ENCODE measurements around the gene SLC25A45. TPM values are rescaled to one million over a fixed set of nuclear protein-coding genes. Genes with fewer than 3 reads are reported as not detected.

Gene SLC25A45
- polyA plus RNA-seq, 1 of the 3 experiments (the other 2 are of a cell fraction), result 3.6 TPM

- peak; percentile 95 for DNase-seq
- Histone ChIP-seq H3K9me3 (no peaks in the 10 kb centered on the region), H3K9ac (peak overlapping the region; percentile 98), H2AFZ (ENCODE audit: low read depth) (no peak overlapping the region), H3K79me2 (ENCODE audit: insufficient read depth) (peaks cover 56% of the 10 kb centered on the region), H3F3A (replicated peaks; ENCODE audit: insufficient read depth) (peaks cover 36% of the 10 kb centered on the region), H3K4me1 (ENCODE audit: control insufficient read depth in 1 of 2, insufficient read depth in 2 of 2, low read depth in 1 of 2, low read length in 1 of 2) (peaks cover 50 to 56% of the 10 kb centered on the region in 2 experiments), H3K27ac (ENCODE audit: low read depth in 2 of 2, low read length in 1 of 2) (peak overlapping the region; percentile 72 to 100), H3K36me3 (replicated peaks in 1 of 2; ENCODE audit: control insufficient read depth in 1 of 2, insufficient read depth in 2 of 2, low read length in 1 of 2) (peaks cover 0 to 5% of the 10 kb centered on the region in 2 experiments), H4K20me1 (ENCODE audit: insufficient read depth) (no peaks in the 10 kb centered on the region), H3K4me3 (ENCODE audit: low read depth in 2 of 2, low read length in 1 of 2) (peak overlapping the region; percentile 27 to 58), H3K9me2 (no peaks in the 10 kb centered on the region), H3K27me3 (ENCODE audit: insufficient read depth) (no peaks in the 10 kb centered on the region), H3K4me2 (peak overlapping the region; percentile 94)
- ChIA-PET POLR2A (interaction anchor here (0.7 to 17.2 kb wide), 8 partner anchors 9 to 179 kb away, joined by 3 to 1027 read pairs (median 5); partner anchors contain the start of genes FRMD8 and MALAT1), CTCF (interaction anchor here (0.6 to 13.0 kb wide), 40 partner anchors 8 to 275 kb away, joined by 3 to 223 read pairs (median 6); partner anchors contain the start of genes CDC42EP2, FAM89B, FRMD8 and MALAT1)
- 10% methylated on average over 12 of the region's 18 CpGs for WGBS (ENCODE audit: low lambda C conversion rate)
- TF ChIP-seq GATA2 (CRISPR knock-in tag; IDR thresholded peaks at IDR 0.05), result no peak
- peak; percentile 43; the same call in 1 of the 2 replicates for TF ChIP-seq TAF1 (IDR thresholded peaks at IDR 0.05; ENCODE audit: borderline replicate concordance, low read depth, low read length)
- peak; percentile 22; the same call in 1 of the 2 replicates for TF ChIP-seq TCF12 (IDR thresholded peaks at IDR 0.05)
- TF ChIP-seq CTCF (IDR thresholded peaks at IDR 0.05), result peak; percentile 86
- TF ChIP-seq MAX (IDR thresholded peaks at IDR 0.05; ENCODE audit: low read depth), result peak; percentile 57; the same call in 1 of the 2 replicates
- TF ChIP-seq RCOR1 (IDR thresholded peaks at IDR 0.05; ENCODE audit: low read length), result peak; percentile 71; the same call in 1 of the 2 replicates
- TF ChIP-seq RFX5 (IDR thresholded peaks at IDR 0.05; ENCODE audit: low read length), result no peak
- no peak for TF ChIP-seq CHD2 (IDR thresholded peaks at IDR 0.05; ENCODE audit: low read length, partially characterized antibody)
- no peak for TF ChIP-seq ELF1 (IDR thresholded peaks at IDR 0.05)
- TF ChIP-seq USF1 (IDR thresholded peaks at IDR 0.05; ENCODE audit: borderline replicate concordance, low read depth), result no peak
- no peak for TF ChIP-seq NFIC (IDR thresholded peaks at IDR 0.05; ENCODE audit: borderline replicate concordance)
- peak; percentile 93 for TF ChIP-seq RAD21 (IDR thresholded peaks at IDR 0.05; ENCODE audit: low read length)
- no peak for TF ChIP-seq FOXJ3 (CRISPR knock-in tag; IDR thresholded peaks at IDR 0.05)
- 0 out of 4 replicates have a peak, but pooled peaks of 1 of the 2 experiments have one; percentile 10 for TF ChIP-seq EP300 (IDR thresholded peaks at IDR 0.05; ENCODE audit: borderline replicate concordance in 1 of 2, low read depth in 1 of 2, low read length in 1 of 2)
- no peak for TF ChIP-seq GABPA (IDR thresholded peaks at IDR 0.05; ENCODE audit: low read depth)
- peak; percentile 25; the same call in 1 of the 2 replicates for TF ChIP-seq POLR2AphosphoS5 (IDR thresholded peaks at IDR 0.05; ENCODE audit: low read depth, low read length)
- no peak for TF ChIP-seq RXRA (IDR thresholded peaks at IDR 0.05; ENCODE audit: borderline replicate concordance, low read depth)
- no peak for TF ChIP-seq TEAD4 (IDR thresholded peaks at IDR 0.05; ENCODE audit: borderline replicate concordance, insufficient read depth)
- no peak for TF ChIP-seq EZH2phosphoT487 (IDR thresholded peaks at IDR 0.05; ENCODE audit: borderline replicate concordance, low read depth)
- TF ChIP-seq REST (IDR thresholded peaks at IDR 0.05; ENCODE audit: low read depth, low read length), result no peak
- no peak for TF ChIP-seq FOXM1 (IDR thresholded peaks at IDR 0.05; ENCODE audit: low read depth)
- TF ChIP-seq IRF3 (IDR thresholded peaks at IDR 0.05; ENCODE audit: low read depth, low read length), result no peak
- no peak for TF ChIP-seq FOSL2 (IDR thresholded peaks at IDR 0.05; ENCODE audit: borderline replicate concordance, low read depth)
- TF ChIP-seq ZBTB33 (IDR thresholded peaks at IDR 0.05; ENCODE audit: borderline replicate concordance, low read depth), result no peak
Observed at GRCh38 chr11:65416341-65416824, 33.9 kb upstream of the SLC25A45 start.

All from SK-N-SH (cell line).